H9 (cell line): ENCODE measurements around the gene ZFP36L1. TPM values are rescaled to one million over a fixed set of nuclear protein-coding genes. Genes with fewer than 3 reads are reported as not detected.

ENCODE experiments used
- DNase-seq: peaks from one replicate; pipeline ENCODE4 v3.0.0-alpha.2; 2017
- H2AFZ ChIP-seq: one replicate; pipeline ENCODE4 v1.6.1; 2013; ENCODE audit warnings: mild to moderate bottlenecking, low read length, control low read depth, moderate library complexity
- H2AK5ac ChIP-seq: 2 replicates; pipeline ENCODE4 v1.6.1; 2013; ENCODE audit warnings: low read length, control low read depth, mixed read lengths; ENCODE audit not compliant: insufficient read length
- H2BK120ac ChIP-seq: one replicate; pipeline ENCODE4 v1.6.1; 2013; ENCODE audit warnings: low read depth, mild to moderate bottlenecking, low read length, control low read depth, inconsistent platforms; ENCODE audit not compliant: poor library complexity, severe bottlenecking
- H2BK12ac ChIP-seq: 2 replicates; pipeline ENCODE4 v1.6.1; 2013; ENCODE audit warnings: low read length, control low read depth, mixed read lengths, low read depth; ENCODE audit not compliant: insufficient read length
- H2BK15ac ChIP-seq: 2 replicates; pipeline ENCODE4 v1.6.1; 2013; ENCODE audit warnings: low read depth, low read length, control low read depth
- H2BK20ac ChIP-seq: one replicate; pipeline ENCODE4 v1.6.1; 2013; ENCODE audit warnings: low read depth, mild to moderate bottlenecking, low read length, control low read depth, inconsistent platforms; ENCODE audit not compliant: poor library complexity, severe bottlenecking
- H2BK5ac ChIP-seq: 2 replicates; pipeline ENCODE4 v1.6.1; 2013; ENCODE audit warnings: low read length, control low read depth, mixed read lengths; ENCODE audit not compliant: insufficient read length
- H3K14ac ChIP-seq: 2 replicates; pipeline ENCODE4 v1.6.1; 2013; ENCODE audit warnings: low read length, control low read depth; ENCODE audit not compliant: insufficient read depth
- H3K18ac ChIP-seq: 2 replicates; pipeline ENCODE4 v1.6.1; 2013; ENCODE audit warnings: low read depth, mild to moderate bottlenecking, mixed read lengths, low read length, control low read depth; ENCODE audit not compliant: insufficient read length
- H3K23ac ChIP-seq: 2 replicates; pipeline ENCODE4 v1.6.1; 2013; ENCODE audit warnings: low read length, control low read depth, mixed read lengths, low read depth; ENCODE audit not compliant: insufficient read length
- H3K23me2 ChIP-seq: 2 replicates; pipeline ENCODE4 v1.6.1; 2013; ENCODE audit warnings: low read depth, mild to moderate bottlenecking, mixed read lengths, low read length, control low read depth; ENCODE audit not compliant: insufficient read length, poor library complexity, severe bottlenecking
- H3K27ac ChIP-seq: 2 replicates; pipeline ENCODE4 v1.5.1; 2013; ENCODE audit warnings: low read length, control low read depth, mixed read lengths, low read depth; ENCODE audit not compliant: insufficient read length
- H3K27me3 ChIP-seq: 2 replicates; pipeline ENCODE4 v1.6.1; 2013; ENCODE audit warnings: low read length, control low read depth, inconsistent platforms; ENCODE audit not compliant: insufficient read depth
- H3K4ac ChIP-seq: 2 replicates; pipeline ENCODE4 v1.6.1; 2013; ENCODE audit warnings: low read depth, mild to moderate bottlenecking, control low read depth, inconsistent platforms, low read length, moderate library complexity
- H3K4me1 ChIP-seq: 2 replicates; pipeline ENCODE4 v1.6.1; 2013; ENCODE audit warnings: low read length, control low read depth, inconsistent platforms; ENCODE audit not compliant: insufficient read depth
- H3K4me2 ChIP-seq: 2 replicates; pipeline ENCODE4 v1.6.1; 2013; ENCODE audit warnings: low read length, control low read depth, mixed read lengths; ENCODE audit not compliant: insufficient read length, insufficient read depth
- H3K56ac ChIP-seq: 2 replicates; pipeline ENCODE4 v1.6.1; 2013; ENCODE audit warnings: low read depth, mild to moderate bottlenecking, mixed read lengths, low read length, control low read depth; ENCODE audit not compliant: insufficient read length
- H3K79me1 ChIP-seq: 2 replicates; pipeline ENCODE4 v1.6.1; 2013; ENCODE audit warnings: low read depth, mild to moderate bottlenecking, moderate library complexity, low read length, control low read depth, inconsistent platforms; ENCODE audit not compliant: insufficient read depth, poor library complexity, severe bottlenecking
- H3K79me2 ChIP-seq: 2 replicates; pipeline ENCODE4 v1.6.1; 2013; ENCODE audit warnings: low read length, control low read depth, inconsistent platforms; ENCODE audit not compliant: insufficient read depth
- H3K9ac ChIP-seq: 2 replicates; pipeline ENCODE4 v1.6.1; 2013; ENCODE audit warnings: low read length, control low read depth, mixed read lengths; ENCODE audit not compliant: insufficient read length; ENCODE audit errors: extremely low read depth
- H3K9me3 ChIP-seq: one replicate; pipeline ENCODE4 v1.6.1; 2013; ENCODE audit warnings: low read depth, low read length, inconsistent platforms; ENCODE audit not compliant: control insufficient read depth
- H3T11ph ChIP-seq: one replicate; pipeline ENCODE4 v1.6.1; 2013; ENCODE audit warnings: mild to moderate bottlenecking, low read length, control low read depth, inconsistent platforms
- H4K20me1 ChIP-seq: one replicate; pipeline ENCODE4 v1.6.1; 2013; ENCODE audit not compliant: control insufficient read depth, insufficient read length, insufficient read depth
- H4K5ac ChIP-seq: 2 replicates; pipeline ENCODE4 v1.6.1; 2013; ENCODE audit warnings: low read depth, mild to moderate bottlenecking, mixed read lengths, low read length, control low read depth; ENCODE audit not compliant: insufficient read length
- H4K8ac ChIP-seq: replicated peaks from 2 replicates; pipeline ENCODE4 v1.6.1; 2013; ENCODE audit warnings: low read length, control low read depth, mixed read lengths, low read depth; ENCODE audit not compliant: insufficient read length
- H4K91ac ChIP-seq: 2 replicates; pipeline ENCODE4 v1.6.1; 2013; ENCODE audit warnings: low read depth, mild to moderate bottlenecking, moderate library complexity, mixed read lengths, low read length, control low read depth; ENCODE audit not compliant: insufficient read length
- H3K27ac Mint-ChIP-seq, 3 experiments: 2 replicates in 2 of 3; 3 replicates in 1 of 3; pipeline ENCODE4 v1.8.0; 2020 to 2021; ENCODE audit warnings: mixed read lengths in 3 of 3, mild to moderate bottlenecking in 1 of 3, moderate library complexity in 1 of 3
- H3K27me3 Mint-ChIP-seq: 2 replicates; pipeline ENCODE4 v1.8.0; 2021; ENCODE audit warnings: low read depth, mild to moderate bottlenecking, moderate library complexity, mixed read lengths
- H3K36me3 Mint-ChIP-seq, 3 experiments: 2 replicates in 2 of 3; 3 replicates in 1 of 3; pipeline ENCODE4 v1.8.0; 2020 to 2021; ENCODE audit warnings: low read depth in 3 of 3, mixed read lengths in 3 of 3; ENCODE audit not compliant: insufficient read depth in 1 of 3
- H3K4me1 Mint-ChIP-seq, 2 experiments: 2 replicates each; pipeline ENCODE4 v1.8.0; 2020; ENCODE audit warnings: mixed read lengths in 2 of 2
- H3K4me3 Mint-ChIP-seq, 2 experiments: 2 replicates in 1 of 2; 3 replicates in 1 of 2; pipeline ENCODE4 v1.8.0; 2020 to 2021; ENCODE audit warnings: mild to moderate bottlenecking in 2 of 2, mixed read lengths in 2 of 2, moderate library complexity in 1 of 2
- H3K9me3 Mint-ChIP-seq, 2 experiments: 2 replicates in 1 of 2; 3 replicates in 1 of 2; pipeline ENCODE4 v1.8.0; 2020; ENCODE audit warnings: mild to moderate bottlenecking in 2 of 2, mixed read lengths in 2 of 2, moderate library complexity in 1 of 2
- WGBS: extraction: QIAGEN DNeasy Blood & Tissue Kit; methylation state at CpG from one replicate; pipeline ENCODE4 v1.1.7; 2013; ENCODE audit warnings: missing lambda C conversion rate, low lambda C conversion rate, mixed read lengths; ENCODE audit not compliant: insufficient read length; ENCODE audit errors: extremely low coverage; 5-methylcytosine and 5-hydroxymethylcytosine counted together
- total RNA-seq: library from RNA; stranded (reverse); gene quantifications from 2 replicates; pipeline ENCODE4 v1.2.1, GENCODE V29; 2021
- TF ChIP-seq, protein P1 (sequence below): fragments of 200-600 bp; sonication (generic); conservative IDR thresholded peaks from 3 replicates; pipeline ENCODE4 v1.8.0; 2021; ENCODE audit warnings: antibody characterized with exemption, mild to moderate bottlenecking

The ZFP36L1 gene
- total RNA-seq, 1 experiment from 2014 or later = 109 TPM

DNA sequence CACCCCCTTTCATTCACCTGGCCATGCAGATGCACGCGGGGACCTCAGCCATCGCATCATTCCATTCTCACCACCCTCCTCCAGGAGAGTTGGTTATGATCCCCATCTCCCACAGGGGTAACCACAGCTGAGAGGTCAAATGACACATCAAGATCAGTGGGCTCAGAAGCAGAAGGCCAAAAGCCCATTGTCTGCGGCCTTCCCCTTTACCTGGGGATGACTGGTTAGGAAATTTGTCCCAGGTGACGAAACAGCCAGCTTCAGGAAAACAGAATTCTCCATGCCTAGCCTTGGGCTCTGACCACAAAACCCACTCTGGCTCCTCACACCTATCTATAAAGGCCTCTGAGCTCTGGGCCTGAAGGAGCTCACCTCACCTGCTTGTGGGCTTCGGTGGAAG is 36.1 kb downstream of the ZFP36L1 start:
- peaks cover 5% of the 10 kb centered on the region; the same call in 1 of the 2 replicates for H3K27me3 Mint-ChIP-seq
- H4K8ac ChIP-seq = no peak overlapping the region
- no peaks in the 10 kb centered on the region for H3K4me1 ChIP-seq
- no peak overlapping the region for H4K5ac ChIP-seq
- peaks cover 6% of the 10 kb centered on the region in 2 experiments; a peak in 1 of 4 replicates for H3K4me1 Mint-ChIP-seq
- H3K23ac ChIP-seq = no peak overlapping the region
- no peaks in the 10 kb centered on the region; a peak in 1 of 5 replicates for H3K9me3 Mint-ChIP-seq
- H3T11ph ChIP-seq = no peak overlapping the region
- no peak overlapping the region for H3K4me2 ChIP-seq
- no peaks in the 10 kb centered on the region for H3K79me1 ChIP-seq
- no peak overlapping the region for H2BK12ac ChIP-seq
- no peaks in the 10 kb centered on the region for H3K23me2 ChIP-seq
- no peak overlapping the region for H3K4ac ChIP-seq
- H3K27ac Mint-ChIP-seq = no peak overlapping the region
- DNase-seq = no peak
- no peak overlapping the region for H3K18ac ChIP-seq
- no peak overlapping the region for H2BK15ac ChIP-seq
- no peaks in the 10 kb centered on the region for H3K27me3 ChIP-seq
- no peak overlapping the region for H2AFZ ChIP-seq
- H3K79me2 ChIP-seq = no peaks in the 10 kb centered on the region
- no peaks in the 10 kb centered on the region for H3K9me3 ChIP-seq
- H3K27ac ChIP-seq = no peak overlapping the region
- H2BK20ac ChIP-seq = no peak overlapping the region
- no peak overlapping the region for H3K4me3 Mint-ChIP-seq
- no peaks in the 10 kb centered on the region; a peak in 1 of 7 replicates for H3K36me3 Mint-ChIP-seq
- H3K56ac ChIP-seq = no peak overlapping the region
- WGBS = no CpG with 5 or more reads among the region's 6 CpGs
- no peaks in the 10 kb centered on the region for H4K20me1 ChIP-seq
- H3K14ac ChIP-seq = no peak overlapping the region
- no peak overlapping the region for H2BK5ac ChIP-seq
- no peak overlapping the region for H2AK5ac ChIP-seq
- no peak overlapping the region for H4K91ac ChIP-seq
- TF ChIP-seq, protein P1, sequence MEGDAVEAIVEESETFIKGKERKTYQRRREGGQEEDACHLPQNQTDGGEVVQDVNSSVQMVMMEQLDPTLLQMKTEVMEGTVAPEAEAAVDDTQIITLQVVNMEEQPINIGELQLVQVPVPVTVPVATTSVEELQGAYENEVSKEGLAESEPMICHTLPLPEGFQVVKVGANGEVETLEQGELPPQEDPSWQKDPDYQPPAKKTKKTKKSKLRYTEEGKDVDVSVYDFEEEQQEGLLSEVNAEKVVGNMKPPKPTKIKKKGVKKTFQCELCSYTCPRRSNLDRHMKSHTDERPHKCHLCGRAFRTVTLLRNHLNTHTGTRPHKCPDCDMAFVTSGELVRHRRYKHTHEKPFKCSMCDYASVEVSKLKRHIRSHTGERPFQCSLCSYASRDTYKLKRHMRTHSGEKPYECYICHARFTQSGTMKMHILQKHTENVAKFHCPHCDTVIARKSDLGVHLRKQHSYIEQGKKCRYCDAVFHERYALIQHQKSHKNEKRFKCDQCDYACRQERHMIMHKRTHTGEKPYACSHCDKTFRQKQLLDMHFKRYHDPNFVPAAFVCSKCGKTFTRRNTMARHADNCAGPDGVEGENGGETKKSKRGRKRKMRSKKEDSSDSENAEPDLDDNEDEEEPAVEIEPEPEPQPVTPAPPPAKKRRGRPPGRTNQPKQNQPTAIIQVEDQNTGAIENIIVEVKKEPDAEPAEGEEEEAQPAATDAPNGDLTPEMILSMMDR = no peak
- no peak overlapping the region for H2BK120ac ChIP-seq
- no peak overlapping the region for H3K9ac ChIP-seq
